Measurements from ENCODE around the gene TFRC.
"Not testable (repeated sequence)": the region's sequence is repeated elsewhere in the genome, so short reads cannot be mapped to it uniquely, and the experiment has no call there.

TFRC gene

GRCh38 chr3:196020373-196020772 lies 61.5 kb downstream of the TFRC start:
- Histone ChIP-seq H3K27ac (ENCODE audit: poor library complexity, severe bottlenecking) (no peak overlapping the region), H3K27me3 (ENCODE audit: insufficient read depth, poor library complexity, severe bottlenecking) (no peaks in the 10 kb centered on the region), H3K36me3 (ENCODE audit: low read depth) (no peaks in the 10 kb centered on the region), H3K4me1 (ENCODE audit: insufficient read depth, poor library complexity, severe bottlenecking) (peaks cover 2% of the 10 kb centered on the region), H3K4me3 (ENCODE audit: severe bottlenecking) (no peak overlapping the region), H3K9me3 (ENCODE audit: severe bottlenecking) (no peaks in the 10 kb centered on the region)
- TF ChIP-seq CTCF (IDR thresholded peaks at IDR 0.05; ENCODE audit: poor library complexity, severe bottlenecking): no peak
- ATAC-seq (ENCODE audit: low read depth): no peak
- no peak for DNase-seq (ENCODE audit: low spot score)

- H3K27ac ChIP-seq (ENCODE audit: poor library complexity, severe bottlenecking); ATAC-seq (ENCODE audit: low read depth); H3K4me1 ChIP-seq (ENCODE audit: insufficient read depth, poor library complexity, severe bottlenecking); H3K9me3 ChIP-seq (ENCODE audit: severe bottlenecking); DNase-seq (ENCODE audit: low spot score); H3K27me3 ChIP-seq (ENCODE audit: insufficient read depth, poor library complexity, severe bottlenecking); H3K36me3 ChIP-seq (ENCODE audit: low read depth); H3K4me3 ChIP-seq (ENCODE audit: severe bottlenecking): not testable (repeated sequence)
Observed at GRCh38 chr3:196019576-196019975, 62.3 kb downstream of the TFRC start.

- H3K4me3 ChIP-seq (ENCODE audit: severe bottlenecking); H3K4me1 ChIP-seq (ENCODE audit: insufficient read depth, poor library complexity, severe bottlenecking); H3K36me3 ChIP-seq (ENCODE audit: low read depth); ATAC-seq (ENCODE audit: low read depth); H3K27me3 ChIP-seq (ENCODE audit: insufficient read depth, poor library complexity, severe bottlenecking); H3K9me3 ChIP-seq (ENCODE audit: severe bottlenecking); DNase-seq (ENCODE audit: low spot score); H3K27ac ChIP-seq (ENCODE audit: poor library complexity, severe bottlenecking): not testable (repeated sequence)
Observed at GRCh38 chr3:196018159-196018558, 63.7 kb downstream of the TFRC start.

- DNase-seq (ENCODE audit: low spot score): no peak
- TF ChIP-seq CTCF (IDR thresholded peaks at IDR 0.05; ENCODE audit: poor library complexity, severe bottlenecking): no peak
Observed at GRCh38 chr3:196016485-196016884, 65.4 kb downstream of the TFRC start.

GRCh38 chr3:196016059-196016458 lies 65.8 kb downstream of the TFRC start:
- DNase-seq (ENCODE audit: low spot score) (no peak), ATAC-seq (ENCODE audit: low read depth) (no peak)
- Histone ChIP-seq H3K36me3 (ENCODE audit: low read depth) (no peaks in the 10 kb centered on the region), H3K27me3 (ENCODE audit: insufficient read depth, poor library complexity, severe bottlenecking) (no peaks in the 10 kb centered on the region), H3K9me3 (ENCODE audit: severe bottlenecking) (no peaks in the 10 kb centered on the region), H3K4me3 (ENCODE audit: severe bottlenecking) (no peak overlapping the region), H3K4me1 (ENCODE audit: insufficient read depth, poor library complexity, severe bottlenecking) (peaks cover 2% of the 10 kb centered on the region), H3K27ac (ENCODE audit: poor library complexity, severe bottlenecking) (no peak overlapping the region)
- TF ChIP-seq CTCF (IDR thresholded peaks at IDR 0.05; ENCODE audit: poor library complexity, severe bottlenecking): no peak

More at GRCh38 chr3:196016485-196016884, 65.4 kb downstream of the TFRC start:
- peaks cover 2% of the 10 kb centered on the region for H3K4me1 ChIP-seq (ENCODE audit: insufficient read depth, poor library complexity, severe bottlenecking)
- no peak overlapping the region for H3K4me3 ChIP-seq (ENCODE audit: severe bottlenecking)
- no peaks in the 10 kb centered on the region for H3K9me3 ChIP-seq (ENCODE audit: severe bottlenecking)
- peak; percentile 86 for ATAC-seq (ENCODE audit: low read depth)
- H3K27me3 ChIP-seq (ENCODE audit: insufficient read depth, poor library complexity, severe bottlenecking): no peaks in the 10 kb centered on the region
- no peaks in the 10 kb centered on the region for H3K36me3 ChIP-seq (ENCODE audit: low read depth)
- H3K27ac ChIP-seq (ENCODE audit: poor library complexity, severe bottlenecking): no peak overlapping the region

- H3K9me3 ChIP-seq (ENCODE audit: severe bottlenecking): no peaks in the 10 kb centered on the region
- H3K4me3 ChIP-seq (ENCODE audit: severe bottlenecking): no peak overlapping the region
- no peak overlapping the region for H3K27ac ChIP-seq (ENCODE audit: poor library complexity, severe bottlenecking)
- peaks cover 2% of the 10 kb centered on the region for H3K4me1 ChIP-seq (ENCODE audit: insufficient read depth, poor library complexity, severe bottlenecking)
- no peaks in the 10 kb centered on the region for H3K27me3 ChIP-seq (ENCODE audit: insufficient read depth, poor library complexity, severe bottlenecking)
- TF ChIP-seq CTCF (IDR thresholded peaks at IDR 0.05; ENCODE audit: poor library complexity, severe bottlenecking): no peak
- DNase-seq (ENCODE audit: low spot score) (no peak), ATAC-seq (ENCODE audit: low read depth) (no peak)
- no peaks in the 10 kb centered on the region for H3K36me3 ChIP-seq (ENCODE audit: low read depth)
Observed at GRCh38 chr3:196013587-196014487, 68.1 kb downstream of the TFRC start.
